Smooth muscle cell (in vitro differentiated cells): ENCODE measurements around the gene TECRL. TPM values are rescaled to one million over a fixed set of nuclear protein-coding genes. Genes with fewer than 3 reads are reported as not detected.

Source experiments
- DNase-seq: peaks from one replicate; lab custom pipeline; 2025; ENCODE audit not compliant: unreplicated experiment; lab: John Stamatoyannopoulos, UW
- H2AFZ ChIP-seq: fragments of 200-600 bp; sonication (generic); 2 replicates; pipeline ENCODE4 v1.6.0; 2016; ENCODE audit warnings: antibody characterized with exemption, low read depth, mild to moderate bottlenecking
- H3F3A ChIP-seq: fragments of 200-600 bp; sonication (generic); 2 replicates; pipeline ENCODE4 v1.6.0; 2017; ENCODE audit warnings: antibody characterized with exemption, low read depth
- H3K27ac ChIP-seq: fragments of 200-600 bp; sonication (generic); 2 replicates; pipeline ENCODE4 v1.5.1; 2016; ENCODE audit warnings: low read depth, mild to moderate bottlenecking
- H3K27me3 ChIP-seq: fragments of 200-600 bp; sonication (generic); 2 replicates; pipeline ENCODE4 v1.6.1; 2016; ENCODE audit warnings: low read depth, mild to moderate bottlenecking
- H3K36me3 ChIP-seq: fragments of 200-600 bp; sonication (generic); 2 replicates; pipeline ENCODE4 v1.5.1; 2016; ENCODE audit warnings: low read depth
- H3K4me1 ChIP-seq: fragments of 200-600 bp; sonication (generic); 2 replicates; pipeline ENCODE4 v1.5.1; 2016; ENCODE audit warnings: low read depth
- H3K4me2 ChIP-seq: fragments of 200-600 bp; sonication (generic); 2 replicates; pipeline ENCODE4 v1.6.0; 2016; ENCODE audit warnings: mild to moderate bottlenecking
- H3K4me3 ChIP-seq: fragments of 200-600 bp; sonication (generic); 2 replicates; pipeline ENCODE4 v1.5.1; 2016; ENCODE audit warnings: mild to moderate bottlenecking
- H3K79me2 ChIP-seq: fragments of 200-600 bp; sonication (generic); 2 replicates; pipeline ENCODE4 v1.6.0; 2016; ENCODE audit warnings: low read depth, mild to moderate bottlenecking
- H3K9ac ChIP-seq: fragments of 200-600 bp; sonication (generic); 2 replicates; pipeline ENCODE4 v1.6.0; 2016; ENCODE audit warnings: low read depth
- H3K9me3 ChIP-seq: fragments of 200-600 bp; sonication (generic); replicated peaks from 2 replicates; pipeline ENCODE4 v1.5.1; 2016; ENCODE audit warnings: low read depth
- H4K20me1 ChIP-seq: fragments of 200-600 bp; sonication (generic); 2 replicates; pipeline ENCODE4 v1.6.0; 2016; ENCODE audit warnings: low read depth
- CTCF ChIP-seq: fragments of 200-600 bp; sonication (generic); IDR thresholded peaks from 2 replicates; pipeline ENCODE4 v1.5.1; 2017; ENCODE audit warnings: borderline replicate concordance, mild to moderate bottlenecking, antibody characterized with exemption; ENCODE audit not compliant: insufficient read depth, poor library complexity, severe bottlenecking
- WGBS: methylation state at CpG from one replicate; pipeline ENCODE4 v1.1.7; 2016; ENCODE audit warnings: low lambda C conversion rate; 5-methylcytosine and 5-hydroxymethylcytosine counted together
- polyA plus RNA-seq: library from polyadenylated mRNA; unstranded; fragments of >200 nt; fragmentation: Nextera tagmentation; extraction: Ambion mirVana; gene quantifications from 2 replicates; pipeline ENCODE4 v1.2.1, GENCODE V29; 2016
- small RNA-seq: library from RNA; depleted of rRNA; stranded (forward); fragments of <200 nt; gene quantifications from one replicate; pipeline ENCODE3, GENCODE V24; 2014
- total RNA-seq: library from RNA; depleted of rRNA; stranded (reverse); fragments of >200 nt; gene quantifications from 2 replicates; pipeline ENCODE4 v1.2.3, GENCODE V29; 2014

The TECRL gene
- total and polyA plus RNA-seq, 2 experiments from 2014 or later = not detected

GRCh38 chr4:64250061-64250460 is 159.2 kb downstream of the TECRL start:
- Histone ChIP-seq H3K4me3 (no peak overlapping the region), H3K36me3 (no peaks in the 10 kb centered on the region), H4K20me1 (no peaks in the 10 kb centered on the region), H2AFZ (no peak overlapping the region), H3K9me3 (no peaks in the 10 kb centered on the region), H3K4me1 (no peaks in the 10 kb centered on the region), H3K27me3 (no peaks in the 10 kb centered on the region), H3K4me2 (no peak overlapping the region), H3F3A (no peaks in the 10 kb centered on the region), H3K9ac (no peak overlapping the region), H3K79me2 (no peaks in the 10 kb centered on the region), H3K27ac (no peak overlapping the region)
- no peak for DNase-seq
- no peak for TF ChIP-seq CTCF

GRCh38 chr4:64248186-64248585 is 161.1 kb downstream of the TECRL start:
- DNase-seq = no peak
- Histone ChIP-seq H3K4me1 (no peaks in the 10 kb centered on the region), H3K4me2 (no peak overlapping the region), H3K9me3 (no peaks in the 10 kb centered on the region), H3K27ac (no peak overlapping the region), H3K9ac (no peak overlapping the region), H3K79me2 (no peaks in the 10 kb centered on the region), H2AFZ (no peak overlapping the region), H3K36me3 (no peaks in the 10 kb centered on the region), H4K20me1 (no peaks in the 10 kb centered on the region), H3K27me3 (no peaks in the 10 kb centered on the region), H3K4me3 (no peak overlapping the region), H3F3A (no peaks in the 10 kb centered on the region)
- no peak for TF ChIP-seq CTCF

GRCh38 chr4:64230709-64231310 is 178.4 kb downstream of the TECRL start:
- no peaks in the 10 kb centered on the region for H3K79me2 ChIP-seq
- H3K9me3 ChIP-seq = peaks cover 10% of the 10 kb centered on the region
- no peaks in the 10 kb centered on the region for H3F3A ChIP-seq
- H3K9ac ChIP-seq = no peak overlapping the region
- H4K20me1 ChIP-seq = no peaks in the 10 kb centered on the region
- no peaks in the 10 kb centered on the region for H3K4me1 ChIP-seq
- H3K27ac ChIP-seq = no peak overlapping the region
- WGBS = 81% methylated on average over 3 of the region's 3 CpGs
- H3K4me3 ChIP-seq = no peak overlapping the region
- no peaks in the 10 kb centered on the region for H3K27me3 ChIP-seq
- H3K4me2 ChIP-seq = no peak overlapping the region
- TF ChIP-seq CTCF = no peak
- no peaks in the 10 kb centered on the region for H3K36me3 ChIP-seq
- no peak for DNase-seq
- H2AFZ ChIP-seq = no peak overlapping the region

Small RNAs within 50 kb of the gene (small RNA-seq; reads per million reads assigned to genes)
- gene RNU6-191P = not detected
